ENCODE results near the gene TREH. TPM values are rescaled to one million over a fixed set of nuclear protein-coding genes. Genes with fewer than 3 reads are reported as not detected.

TREH gene
- total RNA-seq, 1 donor from 2014 or later, result not detected

DNA sequence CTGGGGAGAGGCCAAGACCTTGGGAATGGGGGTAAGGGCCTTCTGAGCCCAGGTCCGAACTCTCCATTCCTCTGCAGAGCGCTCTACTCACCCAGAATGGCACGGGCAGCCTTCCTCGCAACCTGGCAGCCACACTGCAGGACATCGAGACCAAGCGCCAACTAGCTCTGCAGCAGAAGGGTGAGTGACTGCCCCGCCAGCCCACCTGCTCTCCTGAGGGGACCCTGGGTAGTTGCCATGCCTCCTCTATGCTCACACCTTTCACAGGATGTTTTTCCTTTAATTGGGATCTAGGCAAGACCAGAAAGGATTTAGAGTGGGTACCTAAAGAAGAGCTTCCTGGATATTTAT is 35.5 kb downstream of the TREH start:
- DNase-seq (ENCODE audit: low spot score in 2 of 2, unreplicated experiment in 2 of 2), result no peak
- Mint-ChIP-seq H3K36me3 (peaks cover 30% of the 10 kb centered on the region), H3K27ac (no peak overlapping the region), H3K4me1 (peaks cover 11% of the 10 kb centered on the region), H3K27me3 (ENCODE audit: low read depth) (no peaks in the 10 kb centered on the region), H3K9me3 (no peaks in the 10 kb centered on the region), H3K4me3 (no peak overlapping the region)
- TF ChIP-seq, protein P1, sequence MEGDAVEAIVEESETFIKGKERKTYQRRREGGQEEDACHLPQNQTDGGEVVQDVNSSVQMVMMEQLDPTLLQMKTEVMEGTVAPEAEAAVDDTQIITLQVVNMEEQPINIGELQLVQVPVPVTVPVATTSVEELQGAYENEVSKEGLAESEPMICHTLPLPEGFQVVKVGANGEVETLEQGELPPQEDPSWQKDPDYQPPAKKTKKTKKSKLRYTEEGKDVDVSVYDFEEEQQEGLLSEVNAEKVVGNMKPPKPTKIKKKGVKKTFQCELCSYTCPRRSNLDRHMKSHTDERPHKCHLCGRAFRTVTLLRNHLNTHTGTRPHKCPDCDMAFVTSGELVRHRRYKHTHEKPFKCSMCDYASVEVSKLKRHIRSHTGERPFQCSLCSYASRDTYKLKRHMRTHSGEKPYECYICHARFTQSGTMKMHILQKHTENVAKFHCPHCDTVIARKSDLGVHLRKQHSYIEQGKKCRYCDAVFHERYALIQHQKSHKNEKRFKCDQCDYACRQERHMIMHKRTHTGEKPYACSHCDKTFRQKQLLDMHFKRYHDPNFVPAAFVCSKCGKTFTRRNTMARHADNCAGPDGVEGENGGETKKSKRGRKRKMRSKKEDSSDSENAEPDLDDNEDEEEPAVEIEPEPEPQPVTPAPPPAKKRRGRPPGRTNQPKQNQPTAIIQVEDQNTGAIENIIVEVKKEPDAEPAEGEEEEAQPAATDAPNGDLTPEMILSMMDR (IDR thresholded peaks at IDR 0.05; ENCODE audit: unreplicated experiment), result no peak

DNA sequence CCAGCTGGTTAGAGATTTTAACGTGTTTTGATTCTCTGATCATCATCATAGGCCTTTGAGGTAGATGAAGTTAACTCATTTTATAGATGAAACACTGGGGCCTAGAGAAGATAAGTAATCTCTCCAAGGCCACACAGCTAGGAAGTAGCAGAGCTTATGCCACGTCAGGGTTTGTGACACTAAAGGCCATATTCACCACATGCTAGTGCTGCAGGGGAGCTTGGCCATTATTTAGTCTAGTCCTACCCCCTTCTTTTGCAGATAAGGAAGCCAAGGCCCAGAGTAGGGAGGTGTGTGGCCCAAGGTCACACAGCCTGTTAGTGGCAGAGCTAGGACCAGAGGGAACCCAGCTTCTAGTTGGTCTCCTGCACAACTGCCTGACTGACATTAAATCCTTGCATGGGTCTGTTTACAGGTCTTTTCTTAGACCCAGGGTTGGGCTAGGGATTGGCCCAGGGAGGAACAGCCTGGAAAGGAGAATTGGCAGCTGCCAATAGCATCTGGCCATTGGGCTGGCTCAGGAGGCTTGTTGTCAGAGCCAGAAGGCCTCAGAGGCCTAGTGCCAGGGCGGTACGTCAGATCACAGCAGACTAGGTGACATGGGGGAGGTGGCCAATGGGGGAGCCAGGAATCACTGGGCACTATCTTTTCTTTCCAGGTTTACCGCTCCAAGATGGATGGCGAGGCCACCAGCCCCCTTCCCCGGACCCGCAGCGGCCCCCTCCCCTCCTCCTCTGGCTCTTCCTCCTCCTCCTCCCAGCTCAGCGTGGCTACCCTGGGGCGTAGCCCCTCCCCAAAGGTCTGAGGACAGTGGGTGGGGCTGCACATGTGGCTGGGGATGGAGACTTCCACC is 36.1 kb downstream of the TREH start:
- TF ChIP-seq, protein P1 (IDR thresholded peaks at IDR 0.05; ENCODE audit: unreplicated experiment), result no peak
- DNase-seq (ENCODE audit: low spot score in 2 of 2, unreplicated experiment in 2 of 2), result no peak
- no peak overlapping the region for H3K4me3 Mint-ChIP-seq
- no peak overlapping the region for H3K27ac Mint-ChIP-seq
- no peaks in the 10 kb centered on the region for H3K9me3 Mint-ChIP-seq
- H3K4me1 Mint-ChIP-seq, result peaks cover 11% of the 10 kb centered on the region
- no peaks in the 10 kb centered on the region for H3K27me3 Mint-ChIP-seq (ENCODE audit: low read depth)
- peaks cover 25% of the 10 kb centered on the region for H3K36me3 Mint-ChIP-seq

DNA sequence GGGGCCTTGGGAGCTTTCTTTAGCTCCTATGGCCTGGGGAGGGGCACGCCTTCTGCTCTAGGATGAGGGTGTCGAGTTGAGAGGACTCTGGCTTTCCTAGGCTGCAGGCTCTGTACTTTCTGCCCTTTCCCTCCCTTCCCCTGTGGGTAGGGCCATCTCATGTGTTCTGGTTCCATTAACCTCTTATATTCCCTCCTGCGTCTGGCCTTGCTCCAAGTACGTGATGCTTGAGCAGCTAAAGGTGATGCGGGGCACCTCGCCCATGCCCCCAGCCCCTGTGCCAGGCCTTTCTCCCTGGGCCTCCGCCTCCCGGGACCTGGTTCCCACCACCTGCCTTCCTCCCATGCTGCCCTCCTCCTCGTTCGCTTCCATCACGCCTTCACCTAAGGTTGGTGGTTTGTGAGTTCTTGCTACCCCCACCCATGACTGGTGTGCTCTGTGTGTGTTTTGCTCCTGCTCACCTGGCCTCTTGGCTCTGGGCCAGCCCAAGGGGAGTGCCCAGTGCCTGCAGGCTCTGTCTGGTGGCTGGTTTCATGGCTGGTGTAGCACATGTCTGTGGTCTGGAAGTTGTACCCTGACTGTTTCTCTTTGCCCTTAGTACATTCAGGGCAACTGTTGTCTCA is 37.9 kb downstream of the TREH start:
- no peak overlapping the region for H3K4me3 Mint-ChIP-seq
- H3K4me1 Mint-ChIP-seq, result peaks cover 11% of the 10 kb centered on the region
- no peak for DNase-seq (ENCODE audit: low spot score in 2 of 2, unreplicated experiment in 2 of 2)
- peak overlapping the region; percentile 77 for H3K27ac Mint-ChIP-seq
- peaks cover 22% of the 10 kb centered on the region for H3K36me3 Mint-ChIP-seq
- no peaks in the 10 kb centered on the region for H3K9me3 Mint-ChIP-seq
- TF ChIP-seq, protein P1 (IDR thresholded peaks at IDR 0.05; ENCODE audit: unreplicated experiment), result no peak
- no peaks in the 10 kb centered on the region for H3K27me3 Mint-ChIP-seq (ENCODE audit: low read depth)

DNA sequence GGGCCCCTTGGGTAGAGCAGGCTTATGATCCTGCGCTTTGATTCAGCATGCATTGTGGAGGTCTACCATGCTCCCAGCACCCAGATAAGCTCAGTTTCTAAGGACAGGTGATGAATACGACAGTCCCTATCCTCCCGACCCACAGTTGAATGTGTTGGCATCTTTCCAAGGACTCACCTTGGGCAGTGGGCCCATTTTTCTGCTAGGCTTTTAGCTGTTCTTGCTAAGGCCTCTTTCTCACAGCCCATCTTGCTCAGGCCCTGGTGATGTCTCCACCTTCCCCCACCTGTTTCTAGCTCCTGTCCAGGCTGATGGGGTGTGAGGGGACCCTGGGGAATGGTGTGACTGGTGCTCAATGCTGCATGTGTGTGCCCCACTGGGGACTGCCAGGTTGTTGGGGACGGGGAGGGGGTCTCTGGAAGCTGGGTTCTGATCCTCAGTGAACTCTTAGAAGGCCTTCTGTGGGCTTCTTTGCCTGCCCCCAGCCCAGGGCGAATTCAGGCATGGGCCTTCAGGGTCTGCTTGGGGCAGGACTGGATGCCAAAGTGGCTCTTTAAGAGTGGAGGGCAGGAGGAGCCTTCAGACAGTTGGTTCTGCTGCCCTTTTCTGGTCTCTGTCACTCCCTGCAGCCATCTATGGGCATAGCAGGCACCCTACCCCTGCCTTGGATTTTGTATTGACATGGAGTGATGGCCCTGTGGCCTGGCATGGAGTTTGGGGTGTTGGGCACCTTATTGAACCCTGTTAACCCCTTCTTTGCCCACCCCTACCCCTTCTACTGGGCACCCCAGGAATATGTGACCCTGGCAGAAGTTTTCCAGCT is 38.9 kb downstream of the TREH start:
- H3K36me3 Mint-ChIP-seq, result peaks cover 25% of the 10 kb centered on the region
- DNase-seq (ENCODE audit: low spot score in 2 of 2, unreplicated experiment in 2 of 2), result no peak
- no peaks in the 10 kb centered on the region for H3K9me3 Mint-ChIP-seq
- peak overlapping the region; percentile 25 for H3K27ac Mint-ChIP-seq
- peaks cover 20% of the 10 kb centered on the region for H3K4me1 Mint-ChIP-seq
- no peak overlapping the region for H3K4me3 Mint-ChIP-seq
- no peaks in the 10 kb centered on the region for H3K27me3 Mint-ChIP-seq (ENCODE audit: low read depth)
- TF ChIP-seq, protein P1 (IDR thresholded peaks at IDR 0.05; ENCODE audit: unreplicated experiment), result no peak

DNA sequence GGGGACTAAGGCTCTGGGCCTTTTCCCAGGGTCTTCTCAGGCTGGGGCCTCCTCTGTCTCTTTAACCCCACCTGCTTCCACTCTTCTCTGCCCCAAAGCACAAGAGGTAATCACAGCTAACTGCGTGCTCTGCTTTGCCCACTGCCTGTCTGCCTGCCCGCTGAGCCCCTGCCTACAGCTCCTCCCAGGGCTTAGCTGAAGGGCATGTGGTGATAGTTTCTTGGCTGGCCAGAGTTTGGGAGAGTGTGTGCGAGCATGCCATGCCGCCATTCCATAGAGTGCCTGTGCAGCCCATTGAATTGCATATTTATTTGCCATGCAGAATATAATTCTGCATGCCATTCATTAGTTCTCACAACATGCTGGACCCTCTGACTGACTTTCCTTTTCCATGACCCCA is 39.6 kb downstream of the TREH start:
- peaks cover 20% of the 10 kb centered on the region for H3K36me3 Mint-ChIP-seq
- H3K27ac Mint-ChIP-seq, result no peak overlapping the region
- TF ChIP-seq, protein P1 (IDR thresholded peaks at IDR 0.05; ENCODE audit: unreplicated experiment), result no peak
- no peaks in the 10 kb centered on the region for H3K27me3 Mint-ChIP-seq (ENCODE audit: low read depth)
- H3K4me3 Mint-ChIP-seq, result no peak overlapping the region
- H3K9me3 Mint-ChIP-seq, result no peaks in the 10 kb centered on the region
- no peak for DNase-seq (ENCODE audit: low spot score in 2 of 2, unreplicated experiment in 2 of 2)
- peaks cover 26% of the 10 kb centered on the region for H3K4me1 Mint-ChIP-seq

Measured in mesothelial cell of epicardium (in vitro differentiated cells).